LHCN-M2 (cell line): ENCODE data around the gene WAS. TPM values are rescaled to one million over a fixed set of nuclear protein-coding genes. Genes with fewer than 3 reads are reported as not detected.
A peak's percentile ranks its signal among the peaks of the same experiment; 100 is the strongest.
"Not testable (repeated sequence)": the region's sequence is repeated elsewhere in the genome, so short reads cannot be mapped to it uniquely, and the experiment has no call there.

Experiments used
- DNase-seq: peaks from one replicate; pipeline ENCODE4 v3.0.0-alpha.2; 2012; ENCODE audit warnings: low read depth
- total RNA-seq: library from RNA; depleted of rRNA; stranded (reverse); fragments of >200 nt; gene quantifications from 2 replicates; pipeline ENCODE4 v1.2.3, GENCODE V29; 2014

The WAS gene
- total RNA-seq, 1 experiment from 2014 or later, result not detected

- no peak for DNase-seq
These were observed 1.8 kb downstream of the WAS start for GRCh38 chrX:48685416-48685815.

GRCh38 chrX:48688531-48689150, 5.0 kb downstream of the WAS start:
- DNase-seq, result no peak

DNA sequence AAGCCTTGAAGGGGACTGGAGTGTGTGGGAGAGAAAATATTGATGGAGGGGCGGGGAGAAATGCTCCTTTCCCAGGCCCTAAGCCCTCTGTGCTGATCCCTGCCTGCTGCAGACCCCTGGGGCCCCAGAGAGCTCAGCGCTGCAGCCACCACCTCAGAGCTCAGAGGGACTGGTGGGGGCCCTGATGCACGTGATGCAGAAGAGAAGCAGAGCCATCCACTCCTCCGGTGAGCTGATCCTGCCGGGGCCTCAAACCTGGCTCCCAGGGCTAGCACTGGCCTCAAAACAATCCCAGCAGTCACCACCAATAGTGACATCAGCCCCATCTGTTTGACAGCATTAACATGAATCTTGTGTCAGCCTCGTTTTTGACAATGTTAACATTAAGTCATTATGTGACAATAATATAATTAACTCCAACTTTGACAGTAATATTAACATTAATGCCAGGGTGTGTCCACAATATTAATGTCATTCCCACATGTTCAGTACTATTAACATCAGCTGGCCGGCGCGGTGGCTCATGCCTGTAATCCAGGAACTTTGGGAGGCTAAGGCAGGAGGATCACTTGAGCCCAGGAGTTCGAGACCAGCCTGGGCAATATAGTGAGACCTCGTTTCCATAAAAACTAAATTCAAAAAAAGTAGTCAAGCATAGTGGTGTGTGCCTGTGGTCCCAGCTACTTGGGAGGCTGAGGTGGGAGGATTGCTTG, 5.8 kb downstream of the WAS start:
- DNase-seq, result no peak

DNA sequence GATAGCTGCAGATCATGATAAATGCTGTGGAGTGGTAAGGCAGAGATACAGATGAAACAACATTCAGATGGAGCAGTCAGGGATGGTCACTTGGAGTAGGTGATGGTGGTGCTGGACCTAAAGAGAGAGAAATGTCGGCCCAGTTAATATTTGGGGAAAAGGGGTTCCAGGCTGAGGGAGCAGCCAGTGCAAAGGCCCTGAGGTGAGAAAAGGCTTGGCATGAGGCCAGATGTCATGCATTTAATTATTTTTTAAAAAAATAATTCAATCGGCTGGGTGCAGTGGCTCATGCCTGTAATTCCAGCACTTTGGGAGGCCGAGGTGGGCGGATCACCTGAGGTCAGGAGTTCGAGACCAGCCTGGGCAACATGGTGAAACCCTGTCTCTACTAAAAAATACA, 8.1 kb downstream of the WAS start:
- DNase-seq, result not testable (repeated sequence)

GRCh38 chrX:48694776-48695533, 11.4 kb downstream of the WAS start:
- DNase-seq, result no peak

DNA sequence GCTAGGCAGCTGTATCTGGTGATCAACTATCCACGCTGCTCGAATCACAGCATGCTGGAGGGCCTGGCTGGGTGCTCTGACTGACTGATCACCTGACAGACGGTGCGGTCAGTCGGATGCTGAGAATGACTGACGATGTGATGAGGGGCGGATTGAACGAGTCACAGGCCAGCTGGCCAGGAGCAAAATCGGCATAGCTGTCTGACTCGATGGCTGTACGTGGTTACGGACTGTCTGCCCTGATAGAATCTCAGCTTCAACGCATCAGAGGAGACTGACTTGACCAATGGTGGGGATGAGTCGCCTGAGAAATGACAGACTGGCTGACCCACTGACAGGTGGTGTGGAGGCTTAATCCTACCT, 11.9 kb downstream of the WAS start:
- DNase-seq, result peak; percentile 32

GRCh38 chrX:48695925-48696300, 12.3 kb downstream of the WAS start:
- DNase-seq, result no peak

DNA sequence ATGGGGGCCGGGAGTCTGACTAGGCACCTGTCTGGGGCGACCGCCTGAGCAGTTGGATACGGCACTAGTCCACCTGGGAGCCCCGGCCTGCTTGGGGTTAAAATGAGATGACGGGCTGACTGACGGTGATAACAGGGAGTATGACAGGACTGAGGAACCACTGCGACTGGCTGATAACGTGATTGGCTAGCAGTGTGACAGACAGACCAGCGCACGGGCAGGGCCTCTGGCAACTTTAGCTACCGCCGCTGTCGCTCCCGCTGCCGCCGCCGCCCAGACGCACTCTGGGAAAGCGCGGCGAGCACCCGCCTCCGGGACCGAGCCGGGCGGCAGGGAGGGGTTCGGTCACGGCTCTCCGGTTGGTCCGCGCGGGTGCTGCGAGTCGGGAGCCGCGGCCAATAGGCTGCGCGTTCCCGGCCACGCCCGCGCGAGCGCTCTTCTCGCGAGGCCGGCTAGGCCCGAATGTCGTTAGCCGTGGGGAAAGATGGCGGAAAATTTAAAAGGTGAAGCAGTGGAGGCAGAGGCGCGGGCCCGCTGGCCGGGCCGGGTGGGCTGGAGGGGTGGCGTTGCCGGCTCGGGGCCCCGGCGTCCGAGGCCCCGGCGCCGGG, 12.8 kb downstream of the WAS start, which contains the start of gene SUV39H1:
SUV39H1 (plus strand) TSS at position 434 of the 608 bp plus-strand sequence; CDS start at position 485, 51 bp downstream.
- DNase-seq, result peak; percentile 82

- peak; percentile 66 for DNase-seq
These were observed 13.5 kb downstream of the WAS start for GRCh38 chrX:48696909-48697727.

DNA sequence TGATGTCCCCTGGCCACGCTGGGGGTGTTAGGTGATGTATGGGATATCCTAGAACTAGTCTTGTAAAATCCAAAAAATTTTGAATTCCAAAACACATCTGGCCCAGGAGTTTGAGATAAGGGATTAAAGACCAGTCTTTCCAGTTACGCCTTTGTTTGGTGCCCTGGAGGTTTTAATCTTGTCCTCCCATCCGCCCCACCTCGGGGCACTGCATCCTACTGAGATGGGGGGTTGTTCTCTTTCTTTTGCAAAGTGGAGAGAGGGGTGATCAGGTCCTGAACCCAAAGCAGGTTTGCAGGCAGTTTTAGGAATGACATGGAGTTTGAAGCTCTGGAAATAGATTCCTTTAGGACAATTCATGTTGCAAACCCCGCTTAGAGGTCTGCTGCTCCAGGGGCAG, 14.7 kb downstream of the WAS start:
- DNase-seq, result no peak

DNA sequence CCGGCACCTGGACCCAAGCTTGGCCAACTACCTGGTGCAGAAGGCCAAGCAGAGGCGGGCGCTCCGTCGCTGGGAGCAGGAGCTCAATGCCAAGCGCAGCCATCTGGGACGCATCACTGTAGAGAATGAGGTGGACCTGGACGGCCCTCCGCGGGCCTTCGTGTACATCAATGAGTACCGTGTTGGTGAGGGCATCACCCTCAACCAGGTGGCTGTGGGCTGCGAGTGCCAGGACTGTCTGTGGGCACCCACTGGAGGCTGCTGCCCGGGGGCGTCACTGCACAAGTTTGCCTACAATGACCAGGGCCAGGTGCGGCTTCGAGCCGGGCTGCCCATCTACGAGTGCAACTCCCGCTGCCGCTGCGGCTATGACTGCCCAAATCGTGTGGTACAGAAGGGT, 16.6 kb downstream of the WAS start:
- DNase-seq, result no peak

DNA sequence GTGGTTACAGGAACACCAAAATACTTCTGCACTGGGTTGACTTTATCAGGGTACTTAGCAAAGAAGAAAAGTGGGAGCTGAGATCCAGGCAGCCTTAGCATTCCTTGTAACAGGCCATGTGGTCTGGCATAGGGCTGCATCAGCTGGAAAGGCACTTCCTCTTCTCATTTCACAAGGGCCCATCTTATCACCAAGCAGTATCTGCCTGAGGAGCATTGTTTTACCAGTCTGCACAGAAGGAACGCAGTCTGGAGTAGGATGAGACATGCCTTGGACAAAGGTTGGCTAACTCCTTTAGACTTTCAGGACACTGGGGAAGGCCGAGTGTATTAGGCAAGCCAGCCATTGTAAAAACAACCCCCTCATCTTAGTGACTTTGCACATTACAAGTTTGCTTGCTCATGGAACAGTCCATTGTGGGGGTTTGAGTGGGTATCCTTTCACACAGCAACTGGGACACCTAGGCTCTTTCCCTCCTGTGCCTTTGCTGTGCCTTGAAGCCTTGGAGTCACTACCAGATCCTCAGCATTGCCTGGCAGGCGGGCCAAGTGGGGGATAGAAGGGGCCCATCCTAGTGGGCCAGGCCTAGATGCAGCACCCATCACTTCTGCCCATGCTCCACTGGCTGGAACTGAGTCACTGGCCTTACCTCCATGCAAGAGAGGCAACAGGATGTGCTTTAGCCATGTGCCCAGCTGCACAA, 17.5 kb downstream of the WAS start:
- DNase-seq, result no peak

GRCh38 chrX:48702032-48702431, 18.4 kb downstream of the WAS start:
- no peak for DNase-seq

- DNase-seq, result no peak
These were observed 19.1 kb downstream of the WAS start for GRCh38 chrX:48702716-48703115.

- DNase-seq, result no peak
These were observed 19.6 kb downstream of the WAS start for GRCh38 chrX:48703228-48703627.

- peak; percentile 33 for DNase-seq
These were observed 20.3 kb downstream of the WAS start for GRCh38 chrX:48703642-48704481.

GRCh38 chrX:48705871-48706270, 22.3 kb downstream of the WAS start:
- no peak for DNase-seq

DNA sequence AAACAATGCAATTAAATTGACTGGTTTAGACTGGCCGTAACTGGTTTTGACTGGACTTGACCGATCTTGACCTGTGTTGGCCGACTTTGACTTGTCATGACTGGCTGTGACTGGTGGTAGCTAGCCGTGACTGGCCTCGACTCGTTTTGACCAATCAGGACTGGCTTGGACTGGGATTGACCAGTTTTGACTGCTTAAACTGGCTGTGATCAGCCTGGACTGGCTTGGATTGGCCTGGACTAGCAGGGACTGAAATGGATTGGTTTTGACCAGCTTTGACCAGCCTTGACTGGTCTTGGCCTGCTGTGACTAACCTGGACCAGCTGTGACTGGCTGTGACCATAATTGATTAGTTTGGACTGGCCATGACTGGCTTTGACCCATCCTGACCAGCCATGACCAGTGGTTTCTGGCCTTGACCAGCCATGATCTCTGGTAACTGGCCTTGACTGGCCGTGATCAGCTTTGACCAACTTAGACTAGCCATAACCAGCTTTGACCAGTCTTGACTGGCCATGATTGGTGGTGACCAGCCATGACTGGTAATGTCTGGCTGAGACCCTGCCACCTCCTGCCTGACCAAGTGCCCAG, 26.0 kb downstream of the WAS start:
- no peak for DNase-seq

DNA sequence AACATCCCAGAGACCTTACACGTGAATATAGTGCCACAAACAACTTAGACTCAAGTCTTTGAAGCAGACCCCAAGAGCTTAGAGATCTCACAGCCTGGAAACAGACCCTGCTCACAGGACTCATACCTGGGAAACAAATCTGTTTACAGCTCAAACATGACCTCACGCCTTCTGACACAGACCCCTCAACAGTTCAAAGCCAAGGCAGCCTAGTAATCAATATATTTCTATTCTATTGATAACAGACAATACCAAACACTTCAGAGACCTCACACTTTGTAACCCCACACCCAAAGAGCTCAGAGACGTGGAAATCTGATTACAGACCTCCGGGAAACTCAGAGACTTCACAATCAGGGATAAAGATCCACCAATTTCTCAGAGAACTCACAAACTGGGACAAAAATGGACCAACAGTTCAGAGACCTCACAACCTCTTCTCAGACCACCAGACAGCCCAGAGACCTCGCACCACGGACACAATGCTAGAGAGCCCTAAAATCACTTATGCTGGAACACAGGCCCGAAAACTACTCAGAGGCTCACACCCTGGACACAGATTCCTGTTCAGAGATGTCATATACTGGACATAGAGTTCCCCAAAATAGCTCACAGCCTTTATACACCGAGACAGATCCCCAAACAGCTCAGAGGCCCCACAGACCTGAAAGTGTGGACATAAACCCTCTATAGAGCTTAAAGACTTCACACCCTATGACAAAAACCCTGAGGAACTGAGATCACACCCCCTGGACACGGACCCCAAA, 27.7 kb downstream of the WAS start:
- DNase-seq, result no peak
